Measurements from ENCODE around the gene PLEK.
A peak's percentile ranks its signal among the peaks of the same experiment; 100 is the strongest.
"Not testable (repeated sequence)": the region's sequence is repeated elsewhere in the genome, so short reads cannot be mapped to it uniquely, and the experiment has no call there.

Gene PLEK

DNA sequence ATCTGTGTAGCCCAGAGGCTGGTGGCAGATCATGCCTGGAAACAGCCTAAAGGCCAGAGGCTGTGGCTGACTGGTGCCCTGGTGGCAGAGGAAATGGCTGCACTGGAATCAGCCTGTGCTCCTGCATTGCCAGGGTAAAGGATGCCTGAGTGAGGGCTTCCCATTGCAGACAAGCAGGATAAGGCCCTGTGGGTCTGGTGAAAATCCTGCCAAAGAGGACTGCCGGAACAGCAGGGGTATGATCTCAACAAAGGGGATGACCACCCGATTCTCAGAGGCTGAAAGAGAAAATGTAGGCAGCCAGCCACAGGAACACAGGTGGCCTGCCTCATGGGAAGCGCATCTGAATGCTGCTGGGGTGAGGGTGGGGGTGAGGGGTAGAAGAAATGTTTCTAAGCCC is 53.8 kb downstream of the PLEK start:
- DNase-seq, result no peak

DNA sequence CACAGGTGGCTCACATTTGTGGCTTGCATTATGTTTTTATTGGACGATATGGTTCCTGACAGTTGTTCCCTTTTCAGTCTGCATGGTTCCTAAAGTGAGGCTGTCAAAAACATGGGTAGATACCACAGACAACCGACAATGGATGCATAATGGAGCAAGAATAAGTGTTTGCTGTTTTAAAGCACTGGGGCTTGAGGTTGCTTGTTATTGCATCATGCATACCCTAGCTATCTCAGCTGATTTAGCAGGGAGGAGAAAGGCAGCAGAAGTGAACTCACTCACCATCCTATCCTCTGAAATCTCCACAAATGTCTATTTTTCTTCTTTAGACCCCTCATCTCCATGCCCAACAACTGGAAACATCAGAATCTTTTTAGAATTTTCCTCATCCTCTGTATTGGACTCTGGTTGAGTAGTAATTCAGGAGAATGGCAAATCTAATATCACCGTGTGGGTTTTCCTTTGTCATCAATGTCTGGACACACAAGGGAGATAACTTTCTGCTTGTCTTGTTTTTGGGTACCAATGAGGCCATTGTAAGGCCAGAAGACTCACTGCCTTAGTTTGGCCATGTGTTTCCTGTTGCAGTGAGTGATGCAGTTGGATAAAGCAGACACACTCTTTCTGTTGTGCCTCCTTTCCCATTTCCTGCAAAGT is 55.3 kb downstream of the PLEK start:
- no peak for DNase-seq

GRCh38 chr2:68423966-68424650 is 59.0 kb downstream of the PLEK start:
- no peak for DNase-seq

- no peak for DNase-seq
Measured at GRCh38 chr2:68425503-68425902, 60.4 kb downstream of the PLEK start.

- no peak for DNase-seq
Measured at GRCh38 chr2:68426446-68426845, 61.4 kb downstream of the PLEK start.

DNA sequence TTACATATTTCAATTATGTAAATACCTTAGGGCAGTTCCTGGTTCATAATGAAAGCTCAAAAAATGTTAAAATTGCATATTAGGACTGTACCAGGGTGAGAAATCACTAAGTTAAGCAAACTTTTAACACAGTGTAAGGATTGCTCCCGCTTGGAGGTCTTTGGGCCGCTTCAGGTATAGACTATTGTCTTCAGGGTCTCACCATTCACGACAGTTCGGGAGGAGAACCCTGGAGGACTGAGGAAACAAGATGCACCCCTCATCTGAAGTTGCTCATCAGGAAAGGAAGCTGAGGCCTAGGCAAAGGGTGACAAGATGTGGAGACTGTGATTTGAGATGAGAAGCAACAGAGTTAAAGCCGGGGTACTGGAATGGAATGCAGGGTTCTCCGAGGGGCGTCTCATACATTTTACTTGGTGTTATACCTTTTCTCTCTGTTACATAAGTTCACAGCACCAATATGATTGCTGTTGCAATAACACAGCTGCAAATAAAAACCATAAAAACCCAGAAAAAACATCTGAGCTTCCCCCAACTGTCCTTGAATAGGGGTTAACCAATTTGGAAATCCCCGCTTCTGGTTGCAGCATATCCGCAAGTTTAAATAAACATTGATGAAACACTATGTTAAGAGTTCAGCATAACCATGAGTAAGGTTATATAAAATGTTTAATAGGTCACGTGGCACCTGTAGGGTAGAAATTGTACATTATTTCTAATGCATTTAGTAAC is 61.9 kb downstream of the PLEK start:
- DNase-seq, result no peak

DNA sequence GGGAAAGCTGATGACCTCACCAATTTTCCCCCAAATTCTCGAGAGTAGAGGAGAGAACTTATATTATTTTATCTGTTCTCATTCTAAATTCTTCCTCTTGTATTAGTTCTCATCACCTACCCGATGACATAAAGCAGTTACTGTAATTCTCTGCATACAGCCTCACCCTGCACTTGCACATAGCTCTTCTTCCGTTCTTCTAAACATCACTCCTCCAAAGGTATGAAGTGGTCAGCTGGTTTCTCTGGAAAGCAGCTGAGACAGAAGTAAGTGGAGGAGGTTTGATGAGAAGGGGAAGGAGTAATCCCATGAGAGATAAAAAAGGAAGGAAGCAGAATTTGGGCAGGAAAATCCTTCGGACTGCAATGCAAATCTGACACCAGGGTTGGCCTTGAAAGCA is 63.0 kb downstream of the PLEK start:
- no peak for DNase-seq

- no peak for DNase-seq
Measured at GRCh38 chr2:68428746-68429145, 63.7 kb downstream of the PLEK start.

DNA sequence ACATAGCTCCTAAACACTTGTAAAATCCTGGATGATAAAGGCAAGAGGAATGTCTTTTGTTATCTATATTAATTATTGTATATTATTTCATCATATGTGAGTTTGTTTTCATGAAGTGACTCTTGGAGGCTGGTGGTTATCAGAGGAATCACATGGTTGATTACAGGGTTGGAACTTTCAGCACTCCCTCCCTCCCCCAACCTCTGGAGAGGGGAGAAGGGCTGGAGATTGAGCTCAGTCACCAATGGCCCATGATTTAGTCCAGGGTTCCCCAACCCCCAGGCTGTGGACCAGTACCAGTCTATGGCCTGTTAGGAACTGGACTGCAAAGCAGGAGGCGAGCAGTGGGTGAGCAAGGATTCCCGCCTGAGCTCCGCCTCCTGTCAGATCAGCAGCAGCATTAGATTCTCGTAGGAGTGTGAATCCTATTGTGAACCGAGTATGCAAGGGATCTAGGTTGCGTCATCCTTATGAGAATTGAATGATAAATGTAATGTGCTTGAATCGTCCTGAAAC is 64.3 kb downstream of the PLEK start:
- no peak for DNase-seq

DNA sequence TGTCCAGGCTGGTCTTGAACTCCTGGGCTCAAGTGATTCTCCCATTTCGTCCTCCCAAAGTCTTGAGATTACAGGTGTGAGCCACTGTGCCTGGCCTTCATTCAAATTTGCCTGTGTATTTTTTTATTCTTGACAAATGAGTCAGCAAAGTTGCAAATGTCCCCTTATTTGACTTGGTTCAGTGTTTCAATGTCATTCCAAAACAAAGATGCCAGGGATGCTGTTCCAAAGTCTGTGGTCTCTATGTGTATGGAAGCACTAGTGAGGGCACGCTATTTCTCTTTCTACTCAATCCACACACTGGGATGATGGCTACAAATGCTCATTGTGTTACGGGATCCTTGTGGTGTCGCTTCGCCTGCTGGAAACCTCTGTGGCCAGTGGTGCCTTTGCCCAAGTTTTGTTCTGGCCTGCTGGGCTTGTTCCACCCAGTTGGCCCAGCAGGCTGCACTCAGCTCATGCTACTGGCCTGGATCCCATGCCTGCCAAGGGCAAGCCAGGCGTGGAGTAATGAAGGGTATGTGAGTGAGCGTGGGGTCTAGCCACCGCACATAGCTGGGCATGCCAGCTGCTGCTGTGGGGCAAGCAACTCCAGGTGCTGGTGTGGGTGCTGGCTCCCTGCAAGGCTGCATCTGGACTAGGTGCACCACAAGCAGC is 66.4 kb downstream of the PLEK start:
- no peak for DNase-seq

GRCh38 chr2:68432696-68433658 is 67.9 kb downstream of the PLEK start:
- DNase-seq, result no peak

- no peak for DNase-seq
Measured at GRCh38 chr2:68434981-68435380, 69.9 kb downstream of the PLEK start.

- DNase-seq, result no peak
Measured at GRCh38 chr2:68435615-68436014, 70.5 kb downstream of the PLEK start.

DNA sequence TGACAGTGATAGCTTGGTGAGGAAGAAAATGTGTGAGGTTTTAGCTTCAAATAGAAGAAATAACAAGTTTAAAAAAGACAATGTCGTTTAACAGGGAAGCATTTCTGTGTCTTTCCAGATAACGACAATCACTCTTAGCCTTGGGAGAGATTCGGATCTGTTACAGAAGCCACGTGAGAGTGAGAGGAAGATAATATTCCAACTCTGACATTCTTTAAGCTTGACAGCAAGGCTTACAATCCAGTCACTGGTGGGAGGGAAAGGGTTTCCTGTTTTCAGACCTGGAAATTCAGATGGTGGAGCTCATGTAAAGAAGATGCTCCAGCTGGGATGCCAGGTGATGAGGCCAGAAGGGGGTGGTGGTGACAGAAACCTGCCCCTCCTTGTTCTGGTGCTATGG is 71.2 kb downstream of the PLEK start:
- DNase-seq, result no peak

DNA sequence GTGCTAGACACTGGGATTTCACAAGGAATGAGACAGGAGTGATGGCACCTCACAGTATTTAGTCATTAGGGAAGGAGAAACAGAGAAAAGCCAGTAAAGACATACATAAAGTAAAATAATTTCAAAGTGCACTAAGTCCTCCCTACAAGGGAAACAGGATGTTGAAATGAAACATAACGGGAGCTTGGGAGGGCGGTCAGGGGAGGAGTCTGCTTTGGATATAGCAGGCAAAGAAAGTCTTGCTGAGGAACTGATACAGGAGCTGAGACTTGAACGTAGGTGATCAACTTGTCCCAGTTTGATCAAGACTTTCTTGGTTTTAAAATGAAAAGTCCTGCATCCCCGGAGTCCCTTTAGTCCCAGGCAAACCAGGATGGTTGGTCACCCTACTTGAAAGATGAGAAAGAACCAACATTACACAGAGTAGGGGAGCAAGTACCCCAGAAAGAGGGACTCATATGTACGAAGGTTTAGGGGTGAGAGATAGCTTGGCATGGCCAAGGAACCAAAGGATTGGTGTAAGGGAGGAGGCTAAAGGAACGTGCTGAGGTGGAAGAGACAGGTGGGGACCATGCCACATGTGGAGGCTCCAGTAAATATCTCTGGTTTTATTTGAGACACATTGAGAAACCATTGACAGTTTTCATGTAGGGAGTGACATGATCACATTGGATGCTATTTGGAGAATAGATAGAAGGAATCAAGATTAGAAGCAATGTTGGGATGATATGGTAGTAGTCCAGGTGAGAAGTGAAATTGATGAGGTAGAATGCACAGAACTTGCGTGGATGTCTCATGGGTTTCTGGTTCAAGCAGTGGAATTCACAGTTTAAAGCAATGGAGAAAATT is 73.6 kb downstream of the PLEK start:
- no peak for DNase-seq

GRCh38 chr2:68441179-68441993 is 76.3 kb downstream of the PLEK start:
- peak; percentile 30 for DNase-seq

- DNase-seq, result no peak
Measured at GRCh38 chr2:68441994-68442322, 76.9 kb downstream of the PLEK start.

DNA sequence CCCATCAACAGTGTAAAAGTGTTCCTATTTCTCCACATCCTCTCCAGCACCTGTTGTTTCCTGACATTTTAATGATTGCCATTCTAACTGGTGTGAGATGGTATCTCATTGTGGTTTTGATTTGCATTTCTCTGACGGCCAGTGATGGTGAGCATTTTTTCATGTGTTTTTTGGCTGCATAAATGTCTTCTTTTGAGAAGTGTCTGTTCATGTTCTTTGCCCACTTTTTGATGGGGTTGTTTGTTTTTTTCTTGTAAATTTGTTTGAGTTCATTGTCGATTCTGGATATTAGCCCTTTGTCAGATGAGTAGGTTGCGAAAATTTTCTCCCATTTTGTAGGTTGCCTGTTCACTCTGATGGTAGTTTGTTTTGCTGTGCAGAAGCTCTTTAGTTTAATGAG is 81.3 kb downstream of the PLEK start:
- not testable (repeated sequence) for DNase-seq

All from NCI-H1436 treated with DMSO at 0.1 percent for 48 hours (cell line).